HepG2 (cell line): ENCODE measurements around the gene RPS14. TPM values are rescaled to one million over a fixed set of nuclear protein-coding genes. Genes with fewer than 3 reads are reported as not detected.
A peak's percentile ranks its signal among the peaks of the same experiment; 100 is the strongest.

Experiments used
- AGO2 ChIP-seq: fragments of 200-400 bp; formaldehyde crosslinking; optimal IDR thresholded peaks from 2 replicates; pipeline ENCODE3; 2017; ENCODE audit warnings: mild to moderate bottlenecking, low read depth, low read length, moderate library complexity
- ATRX ChIP-seq: sonication (generic); formaldehyde crosslinking; IDR thresholded peaks from 2 replicates; pipeline ENCODE4 v1.4.0; 2020; ENCODE audit warnings: missing genetic modification reagents, borderline replicate concordance
- EZH2 ChIP-seq: conservative IDR thresholded peaks from 2 replicates; pipeline ENCODE4 v1.6.1; 2012; ENCODE audit warnings: mild to moderate bottlenecking, low read depth, low read length, moderate library complexity
- GABPB1 ChIP-seq: IDR thresholded peaks from 2 replicates; pipeline ENCODE4 v1.6.1; 2016; ENCODE audit warnings: mild to moderate bottlenecking, missing genetic modification reagents, moderate library complexity, missing compliant biosample characterization
- GMEB1 ChIP-seq: sonication (generic); formaldehyde crosslinking; IDR thresholded peaks from 2 replicates; pipeline ENCODE4 v1.5.1; 2020; ENCODE audit warnings: missing genetic modification reagents, mild to moderate bottlenecking, borderline replicate concordance
- HNRNPUL1 ChIP-seq: fragments of 200-400 bp; formaldehyde crosslinking; IDR thresholded peaks from 2 replicates; pipeline ENCODE4 v1.6.1; 2017; ENCODE audit warnings: low read depth, mild to moderate bottlenecking, low read length, moderate library complexity
- KLF13 ChIP-seq: sonication (generic); formaldehyde crosslinking; IDR thresholded peaks from 2 replicates; pipeline ENCODE4 v1.4.0; 2020; ENCODE audit warnings: mild to moderate bottlenecking, missing genetic modification reagents
- MIER3 ChIP-seq: IDR thresholded peaks from 2 replicates; pipeline ENCODE4 v1.6.1; 2016; ENCODE audit warnings: missing compliant biosample characterization, borderline replicate concordance
- POGK ChIP-seq: sonication (generic); formaldehyde crosslinking; conservative IDR thresholded peaks from 2 replicates; pipeline ENCODE4 v1.8.0; 2022; ENCODE audit warnings: mild to moderate bottlenecking, moderate library complexity, missing genetic modification reagents
- RXRA ChIP-seq: sonication (generic); formaldehyde crosslinking; IDR thresholded peaks from 2 replicates; pipeline ENCODE4 v1.5.1; 2020; ENCODE audit warnings: missing genetic modification reagents
- ZNF331 ChIP-seq: sonication (generic); formaldehyde crosslinking; IDR thresholded peaks from 2 replicates; pipeline ENCODE4 v1.4.0; 2020; ENCODE audit warnings: missing genetic modification reagents
- ZNF567 ChIP-seq: sonication (generic); formaldehyde crosslinking; IDR thresholded peaks from 2 replicates; pipeline ENCODE4 v1.8.1; 2023; ENCODE audit warnings: mild to moderate bottlenecking, missing genetic modification reagents, borderline replicate concordance
- ZNF766 ChIP-seq: sonication (generic); formaldehyde crosslinking; IDR thresholded peaks from 2 replicates; pipeline ENCODE4 v1.5.0; 2020; ENCODE audit warnings: missing genetic modification reagents, borderline replicate concordance
- ZNF879 ChIP-seq: sonication (generic); formaldehyde crosslinking; IDR thresholded peaks from 2 replicates; pipeline ENCODE4 v1.8.1; 2023; ENCODE audit warnings: missing genetic modification reagents
- polyA plus RNA-seq, 8 experiments: library from polyadenylated mRNA; depleted of rRNA in 3 of 8; stranded (reverse) in 7 of 8; unstranded in 1 of 8; fragments of >200 nt; fragmentation: Illumina TruSeq in 4 of 8; extraction: Trizol in 4 of 8; gene quantifications; 2 replicates each; pipeline versions ENCODE4 v1.2.1 to v1.2.3, GENCODE V29; 2011 to 2016; ENCODE audit warnings: low read depth in 4 of 8, missing spikeins in 1 of 8, mixed read lengths in 1 of 8; ENCODE audit not compliant: insufficient read depth in 1 of 8
- total RNA-seq, 5 experiments: library from RNA; depleted of rRNA; stranded (reverse); fragments of >200 nt; fragmentation: Illumina TruSeq; extraction: Trizol; gene quantifications; 2 replicates each; pipeline ENCODE4 v1.2.3, GENCODE V29; 2016; ENCODE audit warnings: low read depth in 1 of 5

Gene RPS14
- total and polyA plus RNA-seq, 2 of the 13 experiments (the other 11 are each of a cell fraction or from before 2014, with no cell fraction given), result 2,116 to 3,295 TPM

- TF ChIP-seq ZNF879, result no peak
- peak; percentile 77 for TF ChIP-seq RXRA
- no peak for TF ChIP-seq EZH2
- TF ChIP-seq ZNF567 (CRISPR knock-in tag), result no peak
- peak; percentile 51 for TF ChIP-seq GABPB1 (CRISPR knock-in tag)
- TF ChIP-seq ATRX, result no peak
- no peak for TF ChIP-seq HNRNPUL1
- no peak for TF ChIP-seq POGK (CRISPR knock-in tag)
- peak; percentile 16; the same call in 1 of the 2 replicates for TF ChIP-seq MIER3 (CRISPR knock-in tag)
- no peak for TF ChIP-seq KLF13 (CRISPR knock-in tag)
- TF ChIP-seq ZNF766 (CRISPR knock-in tag), result no peak
- TF ChIP-seq AGO2, result no peak
- TF ChIP-seq GMEB1 (CRISPR knock-in tag), result no peak
- TF ChIP-seq ZNF331 (CRISPR knock-in tag), result peak; percentile 27; the same call in 1 of the 2 replicates
- TF ChIP-seq, all 625 proteins: peak for 140
Observed at GRCh38 chr5:150428106-150428876, 21.2 kb downstream of the RPS14 start (continued).
